ENCODE results near the gene HBEGF. TPM values are rescaled to one million over a fixed set of nuclear protein-coding genes. Genes with fewer than 3 reads are reported as not detected.

The HBEGF gene
- polyA plus RNA-seq, 1 donor (not counting 4 experiments of a cell fraction or from before 2014, with no cell fraction given) = 53.1 TPM

GRCh38 chr5:140319833-140320232 lies 26.6 kb downstream of the HBEGF start:
- Histone ChIP-seq H4K20me1 (ENCODE audit: control insufficient read depth, extremely low read depth, insufficient read depth, low read length) (no peaks in the 10 kb centered on the region), H3K4me2 (ENCODE audit: control insufficient read depth, extremely low read depth, insufficient read depth, low read depth, low read length) (no peak overlapping the region), H3K27me3 (ENCODE audit: control insufficient read depth, extremely low read depth, insufficient read depth, low read length) (no peaks in the 10 kb centered on the region), H3K36me3 (ENCODE audit: control insufficient read depth in 2 of 2, extremely low read depth in 1 of 2, insufficient read depth in 2 of 2, low read length in 2 of 2) (no peaks in the 10 kb centered on the region), H3K9ac (ENCODE audit: control insufficient read depth, extremely low read depth, insufficient read depth, low read length) (no peak overlapping the region), H3K79me2 (ENCODE audit: control insufficient read depth, insufficient read depth, low read length) (no peaks in the 10 kb centered on the region), H3K27ac (ENCODE audit: control insufficient read depth, insufficient read depth, low read length) (no peak overlapping the region), H3K4me3 (ENCODE audit: control insufficient read depth in 2 of 3, extremely low read depth in 1 of 3, insufficient read depth in 2 of 3, low read depth in 1 of 3, low read length in 3 of 3) (no peak overlapping the region), H3K9me1 (ENCODE audit: control insufficient read depth, extremely low read depth, insufficient read depth, low read length) (no peaks in the 10 kb centered on the region), H2AFZ (ENCODE audit: control insufficient read depth, low read length) (peak overlapping the region; percentile 3), H3K9me3 (ENCODE audit: control insufficient read depth, low read depth, low read length) (no peaks in the 10 kb centered on the region), H3K4me1 (ENCODE audit: control insufficient read depth, extremely low read depth, insufficient read depth, low read length) (peaks cover 55% of the 10 kb centered on the region)
- dilution Hi-C loops (cut with MboI; ENCODE audit: extremely low pct_ligation_motif_present, low sequenced_read_pairs) = loop anchor here (10.0 kb wide), 1 partner anchor 55 kb away; no protein-coding TSS in a partner anchor
- FAIRE-seq = no peak
- TF ChIP-seq CTCF (optimal IDR thresholded peaks at IDR 0.05 in 1 of 3, IDR thresholded peaks at IDR 0.05 in 1 of 3, conservative IDR thresholded peaks at IDR 0.05 in 1 of 3; ENCODE audit: extremely low read depth in 1 of 3, insufficient read depth in 2 of 3, low read length in 3 of 3) (no peak), EZH2 (IDR thresholded peaks at IDR 0.05; ENCODE audit: low read length) (no peak)
- no peak for DNase-seq (ENCODE audit: low read depth, low spot score)

GRCh38 chr5:140318792-140319191 lies 27.6 kb downstream of the HBEGF start:
- DNase-seq (ENCODE audit: low read depth, low spot score) (no peak), FAIRE-seq (no peak)
- peaks cover 47% of the 10 kb centered on the region for H3K4me1 ChIP-seq (ENCODE audit: control insufficient read depth, extremely low read depth, insufficient read depth, low read length)
- H4K20me1 ChIP-seq (ENCODE audit: control insufficient read depth, extremely low read depth, insufficient read depth, low read length) = no peaks in the 10 kb centered on the region
- H3K27ac ChIP-seq (ENCODE audit: control insufficient read depth, insufficient read depth, low read length) = no peak overlapping the region
- no peaks in the 10 kb centered on the region for H3K9me1 ChIP-seq (ENCODE audit: control insufficient read depth, extremely low read depth, insufficient read depth, low read length)
- no peaks in the 10 kb centered on the region for H3K36me3 ChIP-seq (ENCODE audit: control insufficient read depth in 2 of 2, extremely low read depth in 1 of 2, insufficient read depth in 2 of 2, low read length in 2 of 2)
- dilution Hi-C loops (cut with MboI; ENCODE audit: extremely low pct_ligation_motif_present, low sequenced_read_pairs) = loop anchor here (10.0 kb wide), 1 partner anchor 54 kb away; no protein-coding TSS in a partner anchor
- no peaks in the 10 kb centered on the region for H3K9me3 ChIP-seq (ENCODE audit: control insufficient read depth, low read depth, low read length)
- no peak for TF ChIP-seq CTCF (optimal IDR thresholded peaks at IDR 0.05 in 1 of 3, IDR thresholded peaks at IDR 0.05 in 1 of 3, conservative IDR thresholded peaks at IDR 0.05 in 1 of 3; ENCODE audit: extremely low read depth in 1 of 3, insufficient read depth in 2 of 3, low read length in 3 of 3)
- no peak for TF ChIP-seq EZH2 (IDR thresholded peaks at IDR 0.05; ENCODE audit: low read length)
- no peaks in the 10 kb centered on the region for H3K79me2 ChIP-seq (ENCODE audit: control insufficient read depth, insufficient read depth, low read length)
- no peak overlapping the region for H3K4me2 ChIP-seq (ENCODE audit: control insufficient read depth, extremely low read depth, insufficient read depth, low read depth, low read length)
- H2AFZ ChIP-seq (ENCODE audit: control insufficient read depth, low read length) = no peak overlapping the region
- H3K4me3 ChIP-seq (ENCODE audit: control insufficient read depth in 2 of 3, extremely low read depth in 1 of 3, insufficient read depth in 2 of 3, low read depth in 1 of 3, low read length in 3 of 3) = no peak overlapping the region
- no peak overlapping the region for H3K9ac ChIP-seq (ENCODE audit: control insufficient read depth, extremely low read depth, insufficient read depth, low read length)
- H3K27me3 ChIP-seq (ENCODE audit: control insufficient read depth, extremely low read depth, insufficient read depth, low read length) = no peaks in the 10 kb centered on the region

Measured in keratinocyte (primary cell).